Measurements from ENCODE around the gene RINT1. TPM values are rescaled to one million over a fixed set of nuclear protein-coding genes. Genes with fewer than 3 reads are reported as not detected.
A peak's percentile ranks its signal among the peaks of the same experiment; 100 is the strongest.

The RINT1 gene
- total RNA-seq, 6 experiments from 2014 or later = 21.3 to 26.5 (median 22.4) TPM

DNA sequence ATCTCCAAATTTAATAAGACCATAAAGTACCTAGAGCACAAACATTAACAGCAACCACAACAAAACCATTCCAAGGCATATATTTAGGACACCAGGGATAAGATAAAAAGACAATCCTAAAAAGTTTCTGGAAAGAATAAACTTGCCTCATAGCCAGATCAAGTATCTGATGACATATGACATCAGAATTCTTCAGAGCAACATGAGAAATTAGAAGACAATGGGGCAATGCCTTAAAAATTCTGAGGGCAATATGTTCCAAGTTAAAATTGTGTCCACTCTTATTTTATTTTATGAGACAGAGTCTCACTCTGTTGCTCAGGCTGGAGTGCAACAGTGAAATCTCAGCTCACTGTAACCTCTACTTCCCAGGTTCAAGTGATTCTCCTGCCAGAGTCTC is 46.5 kb downstream of the RINT1 start:
- no peak for DNase-seq
- peaks cover 12% of the 10 kb centered on the region for H3K4me1 Mint-ChIP-seq (ENCODE audit: low read depth)
- H3K9me3 Mint-ChIP-seq = no peaks in the 10 kb centered on the region; the same call in 1 of the 2 replicates
- TF ChIP-seq, protein P1, sequence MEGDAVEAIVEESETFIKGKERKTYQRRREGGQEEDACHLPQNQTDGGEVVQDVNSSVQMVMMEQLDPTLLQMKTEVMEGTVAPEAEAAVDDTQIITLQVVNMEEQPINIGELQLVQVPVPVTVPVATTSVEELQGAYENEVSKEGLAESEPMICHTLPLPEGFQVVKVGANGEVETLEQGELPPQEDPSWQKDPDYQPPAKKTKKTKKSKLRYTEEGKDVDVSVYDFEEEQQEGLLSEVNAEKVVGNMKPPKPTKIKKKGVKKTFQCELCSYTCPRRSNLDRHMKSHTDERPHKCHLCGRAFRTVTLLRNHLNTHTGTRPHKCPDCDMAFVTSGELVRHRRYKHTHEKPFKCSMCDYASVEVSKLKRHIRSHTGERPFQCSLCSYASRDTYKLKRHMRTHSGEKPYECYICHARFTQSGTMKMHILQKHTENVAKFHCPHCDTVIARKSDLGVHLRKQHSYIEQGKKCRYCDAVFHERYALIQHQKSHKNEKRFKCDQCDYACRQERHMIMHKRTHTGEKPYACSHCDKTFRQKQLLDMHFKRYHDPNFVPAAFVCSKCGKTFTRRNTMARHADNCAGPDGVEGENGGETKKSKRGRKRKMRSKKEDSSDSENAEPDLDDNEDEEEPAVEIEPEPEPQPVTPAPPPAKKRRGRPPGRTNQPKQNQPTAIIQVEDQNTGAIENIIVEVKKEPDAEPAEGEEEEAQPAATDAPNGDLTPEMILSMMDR (IDR thresholded peaks at IDR 0.05) = no peak
- no peak overlapping the region for H3K27ac Mint-ChIP-seq
- H3K27me3 Mint-ChIP-seq (ENCODE audit: insufficient read depth) = no peaks in the 10 kb centered on the region
- H3K4me3 Mint-ChIP-seq = no peak overlapping the region
- H3K36me3 Mint-ChIP-seq (ENCODE audit: low read depth) = peaks cover 5% of the 10 kb centered on the region; the same call in 1 of the 2 replicates

DNA sequence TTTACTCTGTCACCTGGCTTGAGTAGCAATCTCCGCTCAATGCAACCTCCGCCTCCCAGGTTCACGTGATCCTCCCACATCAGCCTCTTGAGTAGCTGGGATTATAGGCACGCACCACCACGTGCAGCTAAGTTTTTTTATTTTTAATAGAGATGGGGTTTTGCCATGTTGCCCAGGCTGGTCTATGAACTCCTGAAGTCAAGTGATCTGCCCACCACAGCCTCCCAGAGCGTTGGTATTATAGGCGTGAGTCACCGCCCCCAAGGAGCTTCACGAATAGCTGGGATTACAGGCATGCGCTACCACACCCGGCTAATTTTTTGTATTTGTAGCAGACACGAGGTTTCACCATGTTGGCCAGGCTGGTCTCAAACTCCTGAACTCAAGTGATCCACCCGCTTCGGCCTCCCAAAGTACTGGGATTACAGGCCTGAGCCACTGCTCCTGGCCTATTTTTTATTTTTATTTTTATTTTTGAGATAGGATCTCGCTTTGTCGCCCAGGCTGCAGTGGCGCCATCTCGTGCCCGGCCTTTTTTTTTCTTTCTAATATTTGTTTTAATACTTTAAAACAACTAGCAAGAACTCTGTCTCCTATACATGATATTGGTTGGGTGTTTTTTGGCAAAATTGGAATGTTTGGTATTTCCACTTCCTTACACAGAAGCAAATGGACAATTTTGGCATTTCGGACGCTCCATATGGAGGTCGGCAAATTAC is 48.2 kb downstream of the RINT1 start:
- Mint-ChIP-seq H3K4me3 (no peak overlapping the region), H3K36me3 (ENCODE audit: low read depth) (peaks cover 16% of the 10 kb centered on the region), H3K27ac (no peak overlapping the region), H3K9me3 (peaks cover 12% of the 10 kb centered on the region), H3K27me3 (ENCODE audit: insufficient read depth) (peaks cover 3% of the 10 kb centered on the region; the same call in 1 of the 2 replicates), H3K4me1 (ENCODE audit: low read depth) (peaks cover 12% of the 10 kb centered on the region)
- TF ChIP-seq, protein P1 (IDR thresholded peaks at IDR 0.05) = no peak
- DNase-seq = no peak

DNA sequence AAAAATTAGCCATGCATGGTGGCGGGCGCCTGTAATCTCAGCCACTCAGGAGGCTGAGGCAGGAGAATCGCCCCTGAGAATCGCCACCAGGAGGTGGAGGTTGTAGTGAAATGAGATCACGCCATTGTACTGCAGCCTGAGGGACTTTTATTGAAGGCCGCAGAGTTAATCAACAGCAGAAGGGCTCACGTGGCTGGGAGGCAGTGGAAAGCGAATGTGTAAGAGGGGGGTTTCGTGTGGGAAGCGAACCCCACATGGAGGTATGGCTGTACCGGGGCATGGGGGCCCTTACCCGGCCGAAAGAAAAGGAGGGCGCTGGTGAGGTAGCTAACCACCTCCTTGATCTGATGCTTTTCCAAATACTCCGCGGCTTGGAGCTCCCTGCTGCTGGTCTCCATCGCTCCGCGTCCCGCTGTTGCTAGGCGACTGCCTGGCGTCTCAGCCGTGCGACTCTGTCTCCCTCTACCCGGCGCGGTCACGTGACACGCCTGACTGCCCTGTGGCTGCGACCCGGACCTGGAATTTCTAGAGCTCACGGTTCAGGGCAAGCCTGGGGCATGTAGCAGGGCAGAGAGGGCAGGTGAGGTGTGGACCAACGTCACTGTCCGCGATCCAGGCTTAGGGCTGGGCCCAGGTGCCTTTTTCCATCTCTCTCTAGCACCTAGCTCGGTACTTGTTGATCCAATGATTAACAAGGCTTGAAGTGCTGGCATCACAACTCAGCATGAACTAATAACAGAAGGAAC is 49.2 kb downstream of the RINT1 start, which contains the start of gene EFCAB10:
TSS of gene EFCAB10 (minus strand) at position 428 of the 746 bp plus-strand sequence. CDS start at position 398, 30 bp downstream.
- H3K36me3 Mint-ChIP-seq (ENCODE audit: low read depth) = peaks cover 16% of the 10 kb centered on the region
- H3K4me3 Mint-ChIP-seq = peak within 1 kb of the TSS; percentile 78
- H3K9me3 Mint-ChIP-seq = peaks cover 12% of the 10 kb centered on the region
- H3K27ac Mint-ChIP-seq = peak within 1 kb of the TSS; percentile 33; the same call in 1 of the 2 replicates
- TF ChIP-seq, protein P1 (IDR thresholded peaks at IDR 0.05) = no peak; the same call in 1 of the 2 replicates
- peaks cover 3% of the 10 kb centered on the region; the same call in 1 of the 2 replicates for H3K27me3 Mint-ChIP-seq (ENCODE audit: insufficient read depth)
- peaks cover 12% of the 10 kb centered on the region for H3K4me1 Mint-ChIP-seq (ENCODE audit: low read depth)
- DNase-seq = peak; percentile 54

DNA sequence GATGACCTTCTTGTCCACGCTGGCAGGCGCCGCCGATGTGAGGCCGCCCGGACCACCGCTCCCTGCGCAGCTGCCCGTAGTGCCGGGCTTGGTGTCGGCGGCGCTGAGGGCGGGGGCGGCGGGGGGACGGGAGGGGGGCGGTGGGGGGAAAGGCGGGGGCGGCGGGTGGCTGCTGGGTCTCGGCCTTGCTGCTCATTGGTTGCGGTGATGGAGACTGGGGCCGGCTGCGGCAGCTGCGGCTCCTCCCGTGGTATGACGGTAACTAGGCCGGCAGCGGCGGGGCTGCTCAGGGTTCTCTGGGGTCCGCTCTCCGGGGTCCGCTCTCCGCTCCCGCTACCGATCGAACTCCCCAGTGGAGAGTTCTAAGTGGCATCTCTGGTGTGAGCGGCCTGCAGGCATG is 51.1 kb downstream of the RINT1 start:
- H3K36me3 Mint-ChIP-seq (ENCODE audit: low read depth) = peaks cover 16% of the 10 kb centered on the region
- H3K9me3 Mint-ChIP-seq = peaks cover 12% of the 10 kb centered on the region
- TF ChIP-seq, protein P1 (IDR thresholded peaks at IDR 0.05) = no peak
- peaks cover 9% of the 10 kb centered on the region for H3K4me1 Mint-ChIP-seq (ENCODE audit: low read depth)
- DNase-seq = no peak
- no peak overlapping the region for H3K27ac Mint-ChIP-seq
- H3K4me3 Mint-ChIP-seq = no peak overlapping the region
- peaks cover 3% of the 10 kb centered on the region; the same call in 1 of the 2 replicates for H3K27me3 Mint-ChIP-seq (ENCODE audit: insufficient read depth)

DNA sequence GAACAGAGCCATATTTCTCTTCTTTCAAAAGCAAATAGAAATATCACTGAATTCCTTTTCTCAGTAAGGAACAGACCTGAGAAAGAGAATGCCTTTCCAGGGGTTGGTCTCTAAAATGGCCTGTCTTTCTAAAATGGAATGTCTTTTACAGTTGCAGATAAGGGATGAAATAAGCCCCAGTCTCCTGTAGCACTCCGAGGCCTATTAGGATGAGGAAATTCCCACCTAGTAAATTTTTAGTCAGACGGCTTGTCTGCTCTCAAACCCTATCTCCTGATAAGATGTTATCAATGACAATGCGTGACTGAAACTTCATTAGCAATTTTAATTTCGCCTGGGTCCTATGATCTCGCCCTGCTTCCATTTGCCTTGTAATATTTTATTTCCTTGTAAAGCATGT is 52.2 kb downstream of the RINT1 start:
- H3K4me3 Mint-ChIP-seq = no peak overlapping the region
- no peak for DNase-seq
- H3K36me3 Mint-ChIP-seq (ENCODE audit: low read depth) = peaks cover 16% of the 10 kb centered on the region
- H3K9me3 Mint-ChIP-seq = peaks cover 12% of the 10 kb centered on the region
- H3K4me1 Mint-ChIP-seq (ENCODE audit: low read depth) = peaks cover 6% of the 10 kb centered on the region
- TF ChIP-seq, protein P1 (IDR thresholded peaks at IDR 0.05) = no peak
- H3K27me3 Mint-ChIP-seq (ENCODE audit: insufficient read depth) = peaks cover 3% of the 10 kb centered on the region; the same call in 1 of the 2 replicates
- H3K27ac Mint-ChIP-seq = no peak overlapping the region

Data from HFFc6 (cell line).